SK-N-SH treated with all-trans-retinoic acid at 6 μM for 48 hours (cell line): ENCODE measurements around the gene PAK6.

Experiments used
- BACH2 ChIP-seq: fragments of 250-450 bp; sonication (Bioruptor Pico); IDR thresholded peaks from 2 replicates; pipeline ENCODE4 v1.9.0; 2021; ENCODE audit warnings: mild to moderate bottlenecking, borderline replicate concordance
- ISL1 ChIP-seq: fragments of 250-450 bp; sonication (Bioruptor Pico); IDR thresholded peaks from 2 replicates; pipeline ENCODE4 v2.1.2; 2022; ENCODE audit warnings: mild to moderate bottlenecking, moderate library complexity
- RARB ChIP-seq: fragments of 250-450 bp; sonication (Bioruptor Pico); IDR thresholded peaks from 2 replicates; pipeline ENCODE4 v1.8.0; 2021; ENCODE audit warnings: mild to moderate bottlenecking, moderate library complexity
- SNAI2 ChIP-seq: fragments of 250-450 bp; sonication (Bioruptor Pico); IDR thresholded peaks from 2 replicates; pipeline ENCODE4 v1.5.0; 2020; ENCODE audit warnings: mild to moderate bottlenecking, moderate library complexity
- TCF4 ChIP-seq: fragments of 250-450 bp; sonication (Bioruptor Pico); IDR thresholded peaks from 2 replicates; pipeline ENCODE4 v1.8.0; 2021; ENCODE audit warnings: mild to moderate bottlenecking, moderate library complexity, borderline replicate concordance
- ZNF70 ChIP-seq: fragments of 450-650 bp; formaldehyde crosslinking; IDR thresholded peaks from 2 replicates; pipeline ENCODE4 v1.5.0; 2020; ENCODE audit warnings: mild to moderate bottlenecking, moderate library complexity

- TF ChIP-seq ZNF70 (CRISPR knock-in tag) (no peak), SNAI2 (CRISPR knock-in tag) (no peak), TCF4 (no peak), ISL1 (CRISPR knock-in tag) (no peak), BACH2 (CRISPR knock-in tag) (no peak), RARB (CRISPR knock-in tag) (no peak)
Observed at GRCh38 chr15:40249477-40250303, 10.8 kb downstream of the PAK6 start.
